ENCODE results near the gene KCNA1.

Gene KCNA1

DNA sequence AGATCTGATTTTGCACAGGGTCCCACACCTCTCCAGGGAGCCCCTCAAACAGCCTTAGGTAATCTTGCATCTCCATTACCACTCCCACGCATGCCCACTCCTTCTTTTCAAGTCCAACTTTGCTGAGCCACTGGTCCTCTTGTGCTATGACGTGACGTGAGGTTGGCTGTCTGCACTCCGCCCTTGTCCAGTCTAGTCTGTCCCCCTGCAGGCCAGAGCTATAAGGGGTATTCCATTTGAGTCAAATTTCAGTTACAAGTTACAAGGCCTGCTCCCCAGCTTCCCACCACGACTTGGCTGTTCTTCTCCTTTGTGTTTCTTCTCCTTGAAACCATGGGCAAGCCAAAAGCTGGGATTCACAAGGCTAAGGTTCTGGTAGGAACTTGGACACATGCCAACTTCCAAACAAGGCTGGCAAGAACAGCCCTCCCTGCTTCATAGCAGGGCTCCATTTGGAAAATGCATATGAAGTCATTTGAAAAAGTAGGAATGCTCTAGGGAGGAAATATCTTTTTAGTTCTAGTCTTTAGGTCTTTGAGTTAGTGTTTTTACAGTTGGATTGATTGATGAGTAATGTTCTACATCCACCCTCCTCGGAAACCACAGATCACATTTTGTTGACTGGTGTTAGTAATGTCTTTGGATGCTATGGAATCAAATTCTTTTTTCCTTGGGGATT, 49.1 kb downstream of the KCNA1 start:
- DNase-seq = no peak

DNA sequence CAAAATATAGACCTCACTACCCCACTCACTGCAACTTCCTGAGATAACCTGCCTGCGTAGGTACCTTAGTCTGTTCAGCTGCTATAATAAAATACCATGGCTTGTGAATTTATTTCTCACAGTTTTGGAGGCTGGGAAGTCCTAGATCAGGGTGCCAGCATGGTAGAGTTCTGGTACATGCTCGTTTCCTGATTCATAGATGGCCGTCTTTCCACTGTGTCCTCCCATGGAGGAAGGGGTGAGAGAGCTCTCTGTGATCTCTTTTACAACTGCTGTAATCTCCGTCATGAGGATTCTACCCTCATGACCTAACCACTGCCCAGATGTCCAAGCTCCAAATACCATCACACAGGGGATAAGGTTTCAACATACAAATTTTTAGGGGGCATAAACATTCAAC, 49.7 kb downstream of the KCNA1 start:
- DNase-seq = no peak

DNA sequence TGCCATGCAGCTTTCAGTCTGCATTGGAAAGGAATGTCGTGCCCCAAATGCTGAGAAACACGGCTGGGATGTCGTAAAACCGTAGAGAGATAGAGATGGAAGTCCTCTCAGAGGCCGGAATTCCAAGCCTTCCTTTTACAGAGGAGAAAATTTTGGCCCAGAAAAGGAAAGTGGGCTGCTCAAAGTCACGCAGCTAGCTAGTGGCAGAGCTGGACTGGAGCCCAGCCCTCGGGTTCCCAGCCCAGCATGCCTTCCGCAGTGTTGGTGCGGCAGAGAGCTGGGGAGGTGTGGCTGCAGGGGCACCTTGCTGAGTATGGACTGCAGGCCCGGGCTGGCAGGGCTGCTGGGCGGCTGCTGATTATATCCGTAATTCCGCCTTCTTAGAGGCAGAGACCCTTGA, 50.3 kb downstream of the KCNA1 start:
- DNase-seq = peak in 2 of 51 donors; percentile 11 to 53

- DNase-seq = peak in 3 of 51 donors; percentile 19 to 23 (median 22)
Observed at GRCh38 chr12:4960547-4960946, 50.8 kb downstream of the KCNA1 start.

DNA sequence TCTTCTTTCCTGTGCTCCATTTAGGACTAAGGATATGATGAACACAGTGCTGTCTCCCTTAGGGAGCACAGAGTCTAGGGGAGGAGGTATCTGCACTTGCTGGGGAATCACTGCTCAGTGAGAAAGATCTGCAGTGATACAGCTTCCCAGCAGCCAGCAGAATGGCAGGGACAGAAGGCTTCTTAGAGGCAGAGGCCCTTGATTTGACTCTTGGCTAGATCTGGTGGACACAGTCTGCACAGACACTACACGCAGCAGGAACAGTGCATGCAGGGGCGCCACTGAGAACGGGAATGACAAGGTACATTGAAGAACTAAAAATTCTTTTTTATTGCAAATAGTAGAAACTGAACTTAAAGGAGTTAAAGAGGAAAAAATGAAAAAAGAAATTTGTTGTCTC, 51.6 kb downstream of the KCNA1 start:
- no peak for DNase-seq

GRCh38 chr12:4962539-4963486, 53.1 kb downstream of the KCNA1 start:
- DNase-seq = no peak

All from hypothalamus (tissue), 51 donors.